GM23338 (cell line): Measurements from ENCODE around the gene MELK. TPM values are rescaled to one million over a fixed set of nuclear protein-coding genes. Genes with fewer than 3 reads are reported as not detected.

Source experiments
- ATAC-seq: fragments of 200-7000 bp; cut with Tn5 transposase; 3 replicates; pipeline ENCODE4 v1.9.1; 2020
- DNase-seq: peaks from one replicate; pipeline ENCODE4 v3.0.0-alpha.2; 2015; ENCODE audit warnings: low spot score
- H2AFZ ChIP-seq: fragments of 200-600 bp; sonication (generic); 2 replicates; pipeline ENCODE4 v1.8.0; 2016; ENCODE audit warnings: antibody characterized with exemption, mild to moderate bottlenecking, moderate library complexity
- H3F3A ChIP-seq: fragments of 200-600 bp; sonication (generic); replicated peaks from 2 replicates; pipeline ENCODE4 v1.8.0; 2017; ENCODE audit warnings: antibody characterized with exemption, mixed run types, low read depth
- H3K27ac ChIP-seq: fragments of 200-600 bp; sonication (generic); 2 replicates; pipeline ENCODE4 v1.6.1; 2016; ENCODE audit warnings: low read depth
- H3K27me3 ChIP-seq: fragments of 200-600 bp; sonication (generic); 2 replicates; pipeline ENCODE4 v1.8.0; 2016; ENCODE audit warnings: mild to moderate bottlenecking, mixed run types, moderate library complexity; ENCODE audit not compliant: insufficient read depth
- H3K36me3 ChIP-seq: fragments of 200-600 bp; sonication (generic); 2 replicates; pipeline ENCODE4 v1.8.0; 2016; ENCODE audit warnings: mild to moderate bottlenecking; ENCODE audit not compliant: insufficient read depth
- H3K4me1 ChIP-seq: fragments of 200-600 bp; sonication (generic); 2 replicates; pipeline ENCODE4 v1.8.0; 2016; ENCODE audit warnings: mild to moderate bottlenecking, moderate library complexity; ENCODE audit not compliant: insufficient read depth
- H3K4me2 ChIP-seq: fragments of 200-600 bp; sonication (generic); 2 replicates; pipeline ENCODE4 v1.7.1; 2017; ENCODE audit warnings: mixed run types
- H3K4me3 ChIP-seq: fragments of 200-600 bp; sonication (generic); 2 replicates; pipeline ENCODE4 v1.6.1; 2016; ENCODE audit warnings: mixed run types
- H3K79me2 ChIP-seq: fragments of 200-600 bp; sonication (generic); replicated peaks from 2 replicates; pipeline ENCODE4 v1.8.0; 2017; ENCODE audit warnings: mild to moderate bottlenecking; ENCODE audit not compliant: insufficient read depth
- H3K9me2 ChIP-seq: fragments of 200-600 bp; sonication (generic); 2 replicates; pipeline ENCODE4 v1.8.0; 2017; ENCODE audit not compliant: insufficient read depth
- H4K20me1 ChIP-seq: fragments of 200-600 bp; sonication (generic); replicated peaks from 2 replicates; pipeline ENCODE4 v1.8.0; 2017; ENCODE audit warnings: mild to moderate bottlenecking; ENCODE audit not compliant: insufficient read depth
- H3K27ac Mint-ChIP-seq: 2 replicates; pipeline ENCODE4 v1.8.0; 2020; ENCODE audit warnings: inconsistent platforms, mild to moderate bottlenecking, moderate library complexity, mixed read lengths
- H3K27me3 Mint-ChIP-seq: 3 replicates; pipeline ENCODE4 v1.8.0; 2022; ENCODE audit warnings: low read depth, mild to moderate bottlenecking, moderate library complexity, mixed read lengths, inconsistent platforms; ENCODE audit not compliant: insufficient read depth, poor library complexity
- H3K36me3 Mint-ChIP-seq: 3 replicates; pipeline ENCODE4 v1.8.0; 2021; ENCODE audit warnings: low read depth, mild to moderate bottlenecking, inconsistent platforms, moderate library complexity, mixed read lengths
- H3K4me1 Mint-ChIP-seq: 3 replicates; pipeline ENCODE4 v1.8.0; 2020; ENCODE audit warnings: mild to moderate bottlenecking, inconsistent platforms, mixed read lengths
- H3K4me3 Mint-ChIP-seq: 3 replicates; pipeline ENCODE4 v1.8.0; 2021; ENCODE audit warnings: moderate library complexity, mild to moderate bottlenecking, inconsistent platforms, mixed read lengths
- H3K9me3 Mint-ChIP-seq: 3 replicates; pipeline ENCODE4 v1.8.0; 2020; ENCODE audit warnings: moderate library complexity, mild to moderate bottlenecking, inconsistent platforms, mixed read lengths
- CREB1 ChIP-seq: fragments of 250-450 bp; sonication (Bioruptor Pico); IDR thresholded peaks from 2 replicates; pipeline ENCODE4 v1.5.0; 2020; ENCODE audit warnings: low read depth, mild to moderate bottlenecking, moderate library complexity
- ETS1 ChIP-seq: IDR thresholded peaks from 2 replicates; pipeline ENCODE4 v1.6.1; 2016; ENCODE audit warnings: antibody characterized with exemption
- EZH2 ChIP-seq: fragments of 200-600 bp; sonication (generic); IDR thresholded peaks from one replicate; pipeline ENCODE4 v1.8.0; 2017; ENCODE audit warnings: antibody characterized with exemption, mild to moderate bottlenecking, low read depth; ENCODE audit not compliant: unreplicated experiment
- EZH2phosphoT487 ChIP-seq: fragments of 200-600 bp; sonication (generic); IDR thresholded peaks from one replicate; pipeline ENCODE4 v1.8.1; 2018; ENCODE audit warnings: antibody characterized with exemption; ENCODE audit not compliant: unreplicated experiment
- JUNB ChIP-seq: IDR thresholded peaks from one replicate; pipeline ENCODE4 v1.6.1; 2016; ENCODE audit warnings: antibody characterized with exemption; ENCODE audit not compliant: unreplicated experiment
- NANOG ChIP-seq: IDR thresholded peaks from 2 replicates; pipeline ENCODE4 v1.6.1; 2016; ENCODE audit warnings: antibody characterized with exemption, borderline replicate concordance
- POLR2AphosphoS5 ChIP-seq: IDR thresholded peaks from 2 replicates; pipeline ENCODE4 v1.6.1; 2016; ENCODE audit warnings: antibody characterized with exemption, low read depth
- STAT1 ChIP-seq: IDR thresholded peaks from one replicate; pipeline ENCODE4 v1.6.1; 2016; ENCODE audit warnings: antibody characterized with exemption; ENCODE audit not compliant: unreplicated experiment
- ZNF114 ChIP-seq: fragments of 250-450 bp; sonication (Bioruptor Pico); IDR thresholded peaks from 2 replicates; pipeline ENCODE4 v1.5.0; 2020; ENCODE audit warnings: mild to moderate bottlenecking, moderate library complexity
- ZNF331 ChIP-seq: fragments of 250-450 bp; sonication (Bioruptor Pico); IDR thresholded peaks from 2 replicates; pipeline ENCODE4 v1.5.0; 2020; ENCODE audit warnings: low read depth, mild to moderate bottlenecking, moderate library complexity
- polyA plus RNA-seq: library from polyadenylated mRNA; unstranded; fragments of >200 nt; fragmentation: Nextera tagmentation; extraction: Ambion mirVana; gene quantifications from 2 replicates; pipeline ENCODE4 v1.2.1, GENCODE V29; 2016
- total RNA-seq: library from RNA; depleted of rRNA; stranded (reverse); fragments of >200 nt; shearing (Covaris generic); gene quantifications from 2 replicates; pipeline ENCODE4 v1.2.3, GENCODE V29; 2014
- TF ChIP-seq, protein P1 (sequence below): fragments of 250-450 bp; sonication (Bioruptor Pico); IDR thresholded peaks from 2 replicates; pipeline ENCODE4 v1.5.0; 2020; ENCODE audit warnings: mild to moderate bottlenecking, moderate library complexity
- TF ChIP-seq, protein P2 (sequence below), 2 experiments: fragments of 200-600 bp in 1 of 2; sonication (generic) in 1 of 2; conservative IDR thresholded peaks; 2 replicates each; pipeline versions ENCODE4 v1.5.1 to v1.6.1; 2016 to 2017; ENCODE audit warnings: antibody characterized with exemption in 2 of 2, low read depth in 2 of 2, mild to moderate bottlenecking in 2 of 2, moderate library complexity in 1 of 2
- TF ChIP-seq, protein P3 (sequence below): IDR thresholded peaks from one replicate; pipeline ENCODE4 v1.6.1; 2018; ENCODE audit warnings: antibody characterized with exemption; ENCODE audit not compliant: unreplicated experiment

The MELK gene
- total and polyA plus RNA-seq, 2 experiments from 2014 or later = 37.2 to 55.7 TPM

GRCh38 chr9:36559036-36559695 is 13.5 kb upstream of the MELK start:
- ATAC-seq (no peak), DNase-seq (peak; percentile 59)
- no peak overlapping the region for H3K4me2 ChIP-seq
- no peaks in the 10 kb centered on the region for H3F3A ChIP-seq
- H3K9me3 Mint-ChIP-seq = no peaks in the 10 kb centered on the region; the same call in 2 of the 3 replicates
- H3K4me1 Mint-ChIP-seq = peaks cover 16% of the 10 kb centered on the region
- peaks cover 6% of the 10 kb centered on the region; the same call in 1 of the 2 replicates for H3K9me2 ChIP-seq
- H3K27me3 ChIP-seq = no peaks in the 10 kb centered on the region
- H3K27ac ChIP-seq = peak overlapping the region; percentile 36
- H3K4me3 Mint-ChIP-seq = no peak overlapping the region
- no peak overlapping the region for H3K27ac Mint-ChIP-seq
- TF ChIP-seq NANOG (no peak), EZH2 (no peak), CREB1 (CRISPR knock-in tag) (no peak), ZNF331 (no peak), POLR2AphosphoS5 (no peak), EZH2phosphoT487 (no peak), JUNB (no peak), STAT1 (no peak), ZNF114 (no peak), ETS1 (no peak)
- TF ChIP-seq, protein P1, sequence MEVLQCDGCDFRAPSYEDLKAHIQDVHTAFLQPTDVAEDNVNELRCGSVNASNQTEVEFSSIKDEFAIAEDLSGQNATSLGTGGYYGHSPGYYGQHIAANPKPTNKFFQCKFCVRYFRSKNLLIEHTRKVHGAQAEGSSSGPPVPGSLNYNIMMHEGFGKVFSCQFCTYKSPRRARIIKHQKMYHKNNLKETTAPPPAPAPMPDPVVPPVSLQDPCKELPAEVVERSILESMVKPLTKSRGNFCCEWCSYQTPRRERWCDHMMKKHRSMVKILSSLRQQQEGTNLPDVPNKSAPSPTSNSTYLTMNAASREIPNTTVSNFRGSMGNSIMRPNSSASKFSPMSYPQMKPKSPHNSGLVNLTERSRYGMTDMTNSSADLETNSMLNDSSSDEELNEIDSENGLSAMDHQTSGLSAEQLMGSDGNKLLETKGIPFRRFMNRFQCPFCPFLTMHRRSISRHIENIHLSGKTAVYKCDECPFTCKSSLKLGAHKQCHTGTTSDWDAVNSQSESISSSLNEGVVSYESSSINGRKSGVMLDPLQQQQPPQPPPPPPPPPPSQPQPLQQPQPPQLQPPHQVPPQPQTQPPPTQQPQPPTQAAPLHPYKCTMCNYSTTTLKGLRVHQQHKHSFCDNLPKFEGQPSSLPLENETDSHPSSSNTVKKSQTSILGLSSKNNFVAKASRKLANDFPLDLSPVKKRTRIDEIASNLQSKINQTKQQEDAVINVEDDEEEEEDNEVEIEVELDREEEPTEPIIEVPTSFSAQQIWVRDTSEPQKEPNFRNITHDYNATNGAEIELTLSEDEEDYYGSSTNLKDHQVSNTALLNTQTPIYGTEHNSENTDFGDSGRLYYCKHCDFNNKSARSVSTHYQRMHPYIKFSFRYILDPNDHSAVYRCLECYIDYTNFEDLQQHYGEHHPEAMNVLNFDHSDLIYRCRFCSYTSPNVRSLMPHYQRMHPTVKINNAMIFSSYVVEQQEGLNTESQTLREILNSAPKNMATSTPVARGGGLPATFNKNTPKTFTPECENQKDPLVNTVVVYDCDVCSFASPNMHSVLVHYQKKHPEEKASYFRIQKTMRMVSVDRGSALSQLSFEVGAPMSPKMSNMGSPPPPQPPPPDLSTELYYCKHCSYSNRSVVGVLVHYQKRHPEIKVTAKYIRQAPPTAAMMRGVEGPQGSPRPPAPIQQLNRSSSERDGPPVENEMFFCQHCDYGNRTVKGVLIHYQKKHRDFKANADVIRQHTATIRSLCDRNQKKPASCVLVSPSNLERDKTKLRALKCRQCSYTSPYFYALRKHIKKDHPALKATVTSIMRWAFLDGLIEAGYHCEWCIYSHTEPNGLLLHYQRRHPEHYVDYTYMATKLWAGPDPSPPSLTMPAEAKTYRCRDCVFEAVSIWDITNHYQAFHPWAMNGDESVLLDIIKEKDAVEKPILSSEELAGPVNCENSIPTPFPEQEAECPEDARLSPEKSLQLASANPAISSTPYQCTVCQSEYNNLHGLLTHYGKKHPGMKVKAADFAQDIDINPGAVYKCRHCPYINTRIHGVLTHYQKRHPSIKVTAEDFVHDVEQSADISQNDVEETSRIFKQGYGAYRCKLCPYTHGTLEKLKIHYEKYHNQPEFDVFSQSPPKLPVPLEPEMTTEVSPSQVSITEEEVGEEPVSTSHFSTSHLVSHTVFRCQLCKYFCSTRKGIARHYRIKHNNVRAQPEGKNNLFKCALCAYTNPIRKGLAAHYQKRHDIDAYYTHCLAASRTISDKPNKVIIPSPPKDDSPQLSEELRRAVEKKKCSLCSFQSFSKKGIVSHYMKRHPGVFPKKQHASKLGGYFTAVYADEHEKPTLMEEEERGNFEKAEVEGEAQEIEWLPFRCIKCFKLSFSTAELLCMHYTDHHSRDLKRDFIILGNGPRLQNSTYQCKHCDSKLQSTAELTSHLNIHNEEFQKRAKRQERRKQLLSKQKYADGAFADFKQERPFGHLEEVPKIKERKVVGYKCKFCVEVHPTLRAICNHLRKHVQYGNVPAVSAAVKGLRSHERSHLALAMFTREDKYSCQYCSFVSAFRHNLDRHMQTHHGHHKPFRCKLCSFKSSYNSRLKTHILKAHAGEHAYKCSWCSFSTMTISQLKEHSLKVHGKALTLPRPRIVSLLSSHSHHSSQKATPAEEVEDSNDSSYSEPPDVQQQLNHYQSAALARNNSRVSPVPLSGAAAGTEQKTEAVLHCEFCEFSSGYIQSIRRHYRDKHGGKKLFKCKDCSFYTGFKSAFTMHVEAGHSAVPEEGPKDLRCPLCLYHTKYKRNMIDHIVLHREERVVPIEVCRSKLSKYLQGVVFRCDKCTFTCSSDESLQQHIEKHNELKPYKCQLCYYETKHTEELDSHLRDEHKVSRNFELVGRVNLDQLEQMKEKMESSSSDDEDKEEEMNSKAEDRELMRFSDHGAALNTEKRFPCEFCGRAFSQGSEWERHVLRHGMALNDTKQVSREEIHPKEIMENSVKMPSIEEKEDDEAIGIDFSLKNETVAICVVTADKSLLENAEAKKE (CRISPR knock-in tag) = no peak
- TF ChIP-seq, protein P2, sequence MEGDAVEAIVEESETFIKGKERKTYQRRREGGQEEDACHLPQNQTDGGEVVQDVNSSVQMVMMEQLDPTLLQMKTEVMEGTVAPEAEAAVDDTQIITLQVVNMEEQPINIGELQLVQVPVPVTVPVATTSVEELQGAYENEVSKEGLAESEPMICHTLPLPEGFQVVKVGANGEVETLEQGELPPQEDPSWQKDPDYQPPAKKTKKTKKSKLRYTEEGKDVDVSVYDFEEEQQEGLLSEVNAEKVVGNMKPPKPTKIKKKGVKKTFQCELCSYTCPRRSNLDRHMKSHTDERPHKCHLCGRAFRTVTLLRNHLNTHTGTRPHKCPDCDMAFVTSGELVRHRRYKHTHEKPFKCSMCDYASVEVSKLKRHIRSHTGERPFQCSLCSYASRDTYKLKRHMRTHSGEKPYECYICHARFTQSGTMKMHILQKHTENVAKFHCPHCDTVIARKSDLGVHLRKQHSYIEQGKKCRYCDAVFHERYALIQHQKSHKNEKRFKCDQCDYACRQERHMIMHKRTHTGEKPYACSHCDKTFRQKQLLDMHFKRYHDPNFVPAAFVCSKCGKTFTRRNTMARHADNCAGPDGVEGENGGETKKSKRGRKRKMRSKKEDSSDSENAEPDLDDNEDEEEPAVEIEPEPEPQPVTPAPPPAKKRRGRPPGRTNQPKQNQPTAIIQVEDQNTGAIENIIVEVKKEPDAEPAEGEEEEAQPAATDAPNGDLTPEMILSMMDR (conservative IDR thresholded peaks at IDR 0.05; ENCODE audit: low read depth in 2 of 2) = no peak
- TF ChIP-seq, protein P3, sequence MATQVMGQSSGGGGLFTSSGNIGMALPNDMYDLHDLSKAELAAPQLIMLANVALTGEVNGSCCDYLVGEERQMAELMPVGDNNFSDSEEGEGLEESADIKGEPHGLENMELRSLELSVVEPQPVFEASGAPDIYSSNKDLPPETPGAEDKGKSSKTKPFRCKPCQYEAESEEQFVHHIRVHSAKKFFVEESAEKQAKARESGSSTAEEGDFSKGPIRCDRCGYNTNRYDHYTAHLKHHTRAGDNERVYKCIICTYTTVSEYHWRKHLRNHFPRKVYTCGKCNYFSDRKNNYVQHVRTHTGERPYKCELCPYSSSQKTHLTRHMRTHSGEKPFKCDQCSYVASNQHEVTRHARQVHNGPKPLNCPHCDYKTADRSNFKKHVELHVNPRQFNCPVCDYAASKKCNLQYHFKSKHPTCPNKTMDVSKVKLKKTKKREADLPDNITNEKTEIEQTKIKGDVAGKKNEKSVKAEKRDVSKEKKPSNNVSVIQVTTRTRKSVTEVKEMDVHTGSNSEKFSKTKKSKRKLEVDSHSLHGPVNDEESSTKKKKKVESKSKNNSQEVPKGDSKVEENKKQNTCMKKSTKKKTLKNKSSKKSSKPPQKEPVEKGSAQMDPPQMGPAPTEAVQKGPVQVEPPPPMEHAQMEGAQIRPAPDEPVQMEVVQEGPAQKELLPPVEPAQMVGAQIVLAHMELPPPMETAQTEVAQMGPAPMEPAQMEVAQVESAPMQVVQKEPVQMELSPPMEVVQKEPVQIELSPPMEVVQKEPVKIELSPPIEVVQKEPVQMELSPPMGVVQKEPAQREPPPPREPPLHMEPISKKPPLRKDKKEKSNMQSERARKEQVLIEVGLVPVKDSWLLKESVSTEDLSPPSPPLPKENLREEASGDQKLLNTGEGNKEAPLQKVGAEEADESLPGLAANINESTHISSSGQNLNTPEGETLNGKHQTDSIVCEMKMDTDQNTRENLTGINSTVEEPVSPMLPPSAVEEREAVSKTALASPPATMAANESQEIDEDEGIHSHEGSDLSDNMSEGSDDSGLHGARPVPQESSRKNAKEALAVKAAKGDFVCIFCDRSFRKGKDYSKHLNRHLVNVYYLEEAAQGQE = no peak
- no peak overlapping the region for H3K4me3 ChIP-seq
- H3K79me2 ChIP-seq = no peaks in the 10 kb centered on the region
- H3K36me3 ChIP-seq = no peaks in the 10 kb centered on the region
- no peaks in the 10 kb centered on the region; the same call in 2 of the 3 replicates for H3K36me3 Mint-ChIP-seq
- peaks cover 1% of the 10 kb centered on the region for H3K27me3 Mint-ChIP-seq
- H4K20me1 ChIP-seq = no peaks in the 10 kb centered on the region
- no peak overlapping the region for H2AFZ ChIP-seq
- 0 out of 2 replicates have a peak, but pooled peaks cover 8% of the 10 kb centered on the region for H3K4me1 ChIP-seq
